IMR-90 (cell line): ENCODE data around the gene MPV17L. TPM values are rescaled to one million over a fixed set of nuclear protein-coding genes. Genes with fewer than 3 reads are reported as not detected.
"Not testable (repeated sequence)": the region's sequence is repeated elsewhere in the genome, so short reads cannot be mapped to it uniquely, and the experiment has no call there.

Source experiments
- ATAC-seq: fragments of 200-7000 bp; cut with Tn5 transposase; 2 replicates; pipeline ENCODE4 v1.9.1; 2020; ENCODE audit warnings: low read depth, mild to moderate bottlenecking, moderate library complexity
- BruUV-seq: library from RNA; stranded (reverse); fragments of 400-500 nt; replicated peaks from 2 replicates; lab custom pipeline; 2021; lab: Mats Ljungman, UMichigan
- CTCF ChIA-PET: fragments of 300-600 bp; formaldehyde crosslinking; extraction: SDS; loops from one replicate; lab custom pipeline; 2021; ENCODE audit warnings: antibody characterized with exemption; lab: Yijun Ruan, JAX
- POLR2A ChIA-PET: fragments of 300-600 bp; sonication (Branson Sonifier 250); formaldehyde crosslinking; loops from one replicate; lab custom pipeline; 2022; ENCODE audit warnings: antibody characterized with exemption; ENCODE audit not compliant: unreplicated experiment; lab: Charles Lee
- DNase-seq: peaks from one replicate; pipeline ENCODE4 v3.0.0; 2013
- H2AFZ ChIP-seq: replicated peaks from 2 replicates; pipeline ENCODE3; 2013; ENCODE audit warnings: low read length, mild to moderate bottlenecking; ENCODE audit not compliant: poor library complexity
- H2AK5ac ChIP-seq: 2 replicates; pipeline ENCODE4 v1.6.1; 2013; ENCODE audit warnings: low read depth, low read length, inconsistent platforms
- H2AK9ac ChIP-seq: replicated peaks from 2 replicates; pipeline ENCODE3; 2013; ENCODE audit warnings: mild to moderate bottlenecking, low read depth, low read length, moderate library complexity; ENCODE audit not compliant: poor library complexity
- H2BK120ac ChIP-seq: 2 replicates; pipeline ENCODE4 v1.6.1; 2013; ENCODE audit warnings: low read depth, low read length, inconsistent platforms
- H2BK15ac ChIP-seq: 3 replicates; pipeline ENCODE4 v1.6.1; 2013; ENCODE audit warnings: low read depth, low read length, inconsistent platforms
- H2BK20ac ChIP-seq: 2 replicates; pipeline ENCODE4 v1.6.1; 2013; ENCODE audit warnings: low read depth, mild to moderate bottlenecking, inconsistent platforms, low read length, moderate library complexity
- H2BK5ac ChIP-seq: 2 replicates; pipeline ENCODE4 v1.6.1; 2013; ENCODE audit warnings: mild to moderate bottlenecking, low read depth, low read length, inconsistent platforms; ENCODE audit not compliant: poor library complexity, severe bottlenecking
- H3K14ac ChIP-seq: replicated peaks from 2 replicates; pipeline ENCODE4 v1.6.1; 2013; ENCODE audit warnings: low read depth, low read length, inconsistent platforms
- H3K18ac ChIP-seq: 2 replicates; pipeline ENCODE4 v1.6.1; 2013; ENCODE audit warnings: low read depth, low read length, control low read depth
- H3K23ac ChIP-seq: 2 replicates; pipeline ENCODE4 v1.6.1; 2013; ENCODE audit warnings: low read depth, low read length, inconsistent platforms
- H3K27ac ChIP-seq: 2 replicates; pipeline ENCODE4 v1.5.1; 2013; ENCODE audit warnings: mild to moderate bottlenecking, control low read depth, low read length; ENCODE audit not compliant: insufficient read depth
- H3K27me3 ChIP-seq: 2 replicates; pipeline ENCODE4 v1.6.1; 2013; ENCODE audit warnings: low read length; ENCODE audit not compliant: control insufficient read depth, insufficient read depth
- H3K36me3 ChIP-seq: 2 replicates; pipeline ENCODE4 v1.6.1; 2013; ENCODE audit warnings: low read length, mixed read lengths; ENCODE audit not compliant: control insufficient read depth, insufficient read depth
- H3K4ac ChIP-seq: 2 replicates; pipeline ENCODE4 v1.6.1; 2013; ENCODE audit warnings: low read depth, low read length, inconsistent platforms
- H3K4me1 ChIP-seq: 2 replicates; pipeline ENCODE4 v1.6.1; 2013; ENCODE audit warnings: low read length, mixed read lengths; ENCODE audit not compliant: control insufficient read depth, insufficient read depth
- H3K4me2 ChIP-seq: 2 replicates; pipeline ENCODE4 v1.6.1; 2013; ENCODE audit warnings: low read depth, mild to moderate bottlenecking, control low read depth, low read length, moderate library complexity
- H3K4me3 ChIP-seq: 2 replicates; pipeline ENCODE4 v1.5.1; 2013; ENCODE audit warnings: low read depth, mild to moderate bottlenecking, control low read depth, low read length, moderate library complexity; ENCODE audit not compliant: insufficient read depth
- H3K56ac ChIP-seq: 2 replicates; pipeline ENCODE4 v1.6.1; 2013; ENCODE audit warnings: low read length, inconsistent platforms; ENCODE audit not compliant: insufficient read depth; ENCODE audit errors: extremely low read depth
- H3K79me1 ChIP-seq, 2 experiments: 2 replicates each; pipeline ENCODE4 v1.6.1; 2013; ENCODE audit warnings: low read length in 2 of 2, inconsistent platforms in 1 of 2, low read depth in 1 of 2
- H3K9ac ChIP-seq: 2 replicates; pipeline ENCODE4 v1.6.1; 2013; ENCODE audit warnings: low read depth, low read length, control low read depth
- H3K9me1 ChIP-seq: 2 replicates; pipeline ENCODE4 v1.6.1; 2013; ENCODE audit warnings: low read length, inconsistent platforms; ENCODE audit not compliant: insufficient read depth
- H3K9me3 ChIP-seq: 2 replicates; pipeline ENCODE4 v1.6.1; 2013; ENCODE audit warnings: low read length; ENCODE audit not compliant: control insufficient read depth, insufficient read depth
- H4K20me1 ChIP-seq: 2 replicates; pipeline ENCODE4 v1.6.1; 2013; ENCODE audit warnings: low read length, inconsistent platforms; ENCODE audit not compliant: insufficient read depth
- H4K5ac ChIP-seq: 2 replicates; pipeline ENCODE4 v1.6.1; 2013; ENCODE audit warnings: mild to moderate bottlenecking, low read depth, low read length, control low read depth
- H4K8ac ChIP-seq, 2 experiments: 2 replicates each; pipeline ENCODE4 v1.6.1; 2013; ENCODE audit warnings: low read depth in 2 of 2, low read length in 2 of 2, control low read depth in 1 of 2, inconsistent platforms in 1 of 2
- H4K91ac ChIP-seq: 2 replicates; pipeline ENCODE4 v1.6.1; 2013; ENCODE audit warnings: low read depth, low read length, inconsistent platforms; ENCODE audit not compliant: insufficient read depth
- WGBS, 2 experiments: methylation state at CpG; one replicate each; pipeline versions ENCODE4 v1.1.5 to v1.1.7; 2013; ENCODE audit warnings: missing lambda C conversion rate in 2 of 2; ENCODE audit not compliant: insufficient read length in 1 of 2; ENCODE audit errors: extremely low coverage in 2 of 2; 5-methylcytosine and 5-hydroxymethylcytosine counted together
- dilution Hi-C: fragments of 300-500 bp; cut with HindIII; formaldehyde crosslinking; loops from one replicate; pipeline ENCODE4 v1.14.3; 2018; ENCODE audit warnings: low sequenced_read_pairs; ENCODE audit not compliant: unreplicated experiment
- in situ Hi-C: fragments of 300-500 bp; cut with MboI; formaldehyde crosslinking; loops from 3 replicates; pipeline ENCODE4 v1.14.3; 2019; ENCODE audit warnings: low sequenced_read_pairs, inconsistent platforms, mixed read lengths
- intact Hi-C: fragments of 100-400 bp; cut with micrococcal nuclease; formaldehyde crosslinking; loops from 2 replicates; pipeline ENCODE4 v1.10.0; 2022
- polyA plus RNA-seq, 3 experiments: library from polyadenylated mRNA; depleted of rRNA; stranded (reverse); fragments of >200 nt; gene quantifications; 2 replicates each; pipeline ENCODE4 v1.2.3, GENCODE V29; 2012; ENCODE audit warnings: low replicate concordance in 1 of 3
- total RNA-seq: library from RNA; depleted of rRNA; stranded (reverse); fragments of >200 nt; gene quantifications from 2 replicates; pipeline ENCODE4 v1.2.3, GENCODE V29; 2012

Gene MPV17L
- total and polyA plus RNA-seq, 2 of the 4 experiments (the other 2 are of a cell fraction), result 0.03 TPM; not detected in 1

- H2BK5ac ChIP-seq, DNase-seq, H3K9ac ChIP-seq, H3K9me1 ChIP-seq, H3K79me1 ChIP-seq, H3K27ac ChIP-seq, in situ Hi-C loops, H2BK15ac ChIP-seq, POLR2A ChIA-PET, ATAC-seq, H4K91ac ChIP-seq, H3K56ac ChIP-seq, intact Hi-C loops, H4K20me1 ChIP-seq, CTCF ChIA-PET, H4K8ac ChIP-seq, H4K5ac ChIP-seq, H3K23ac ChIP-seq, H3K4me3 ChIP-seq, H3K14ac ChIP-seq, dilution Hi-C loops, H2BK20ac ChIP-seq, H3K36me3 ChIP-seq, BruUV-seq, H3K4me2 ChIP-seq, H3K9me3 ChIP-seq, H2AFZ ChIP-seq, H3K4me1 ChIP-seq, H2BK120ac ChIP-seq, H3K4ac ChIP-seq, H2AK5ac ChIP-seq, H2AK9ac ChIP-seq, H3K18ac ChIP-seq: not testable (repeated sequence)
- WGBS, 2 experiments, result 78% methylated on average over 4 of the region's 8 CpGs; no CpG with 5 or more reads in 1 of the 2 experiments
- H3K27me3 ChIP-seq, result peaks cover 12% of the 10 kb centered on the region
Measured at GRCh38 chr16:15396509-15396829, 915 bp downstream of the MPV17L start.
